NK-92 treated with Interleukin-12 subunit alpha and Interleukin-12 subunit beta, amount 100 ng/mL, for 24 hours (cell line): ENCODE results near the gene NPAS2.

Experiments
- DNase-seq: peaks from one replicate; lab custom pipeline; 2025; lab: John Stamatoyannopoulos, UW

NPAS2 gene

DNA sequence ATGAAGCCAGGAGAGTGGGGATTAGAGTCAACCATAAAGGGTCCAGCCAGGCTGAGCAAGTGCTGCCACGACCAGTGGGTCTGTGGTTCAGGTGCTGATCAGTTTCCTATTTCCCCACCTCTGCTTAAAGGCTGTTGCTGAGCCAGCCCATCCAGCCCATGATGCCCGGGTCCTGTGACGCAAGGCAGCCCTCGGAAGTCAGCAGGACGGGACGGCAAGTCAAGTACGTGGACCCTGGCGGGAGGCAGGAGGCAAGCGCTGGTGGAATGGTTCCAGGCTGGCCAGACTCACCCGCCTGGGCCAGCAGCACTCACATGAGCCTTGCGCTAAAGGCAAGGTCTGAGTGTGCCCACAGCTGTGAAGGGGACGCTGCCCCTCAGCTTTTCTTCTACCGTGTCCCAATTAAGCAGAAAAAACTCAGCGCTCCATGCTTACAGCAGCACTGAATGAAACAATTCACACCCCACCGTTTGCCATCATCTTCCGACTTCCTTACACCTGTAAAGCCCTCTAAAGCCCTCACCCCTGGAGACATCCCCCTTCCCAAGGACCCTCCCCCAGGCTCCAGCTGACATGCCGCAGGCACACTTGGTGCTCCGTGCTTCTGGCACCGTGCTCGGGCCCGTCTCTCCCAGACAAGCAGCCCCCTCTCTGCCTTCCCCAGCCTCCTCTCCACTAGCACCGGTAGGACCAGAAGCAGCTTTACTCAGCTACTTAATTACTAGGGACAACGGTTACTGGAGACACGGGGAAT, 170.9 kb downstream of the NPAS2 start:
- no peak for DNase-seq

GRCh38 chr2:100991404-100991773, 171.4 kb downstream of the NPAS2 start:
- no peak for DNase-seq

GRCh38 chr2:100992262-100992661, 172.3 kb downstream of the NPAS2 start:
- no peak for DNase-seq

GRCh38 chr2:100993294-100993693, 173.4 kb downstream of the NPAS2 start:
- no peak for DNase-seq

GRCh38 chr2:100995309-100996075, 175.6 kb downstream of the NPAS2 start:
- DNase-seq, result no peak

DNA sequence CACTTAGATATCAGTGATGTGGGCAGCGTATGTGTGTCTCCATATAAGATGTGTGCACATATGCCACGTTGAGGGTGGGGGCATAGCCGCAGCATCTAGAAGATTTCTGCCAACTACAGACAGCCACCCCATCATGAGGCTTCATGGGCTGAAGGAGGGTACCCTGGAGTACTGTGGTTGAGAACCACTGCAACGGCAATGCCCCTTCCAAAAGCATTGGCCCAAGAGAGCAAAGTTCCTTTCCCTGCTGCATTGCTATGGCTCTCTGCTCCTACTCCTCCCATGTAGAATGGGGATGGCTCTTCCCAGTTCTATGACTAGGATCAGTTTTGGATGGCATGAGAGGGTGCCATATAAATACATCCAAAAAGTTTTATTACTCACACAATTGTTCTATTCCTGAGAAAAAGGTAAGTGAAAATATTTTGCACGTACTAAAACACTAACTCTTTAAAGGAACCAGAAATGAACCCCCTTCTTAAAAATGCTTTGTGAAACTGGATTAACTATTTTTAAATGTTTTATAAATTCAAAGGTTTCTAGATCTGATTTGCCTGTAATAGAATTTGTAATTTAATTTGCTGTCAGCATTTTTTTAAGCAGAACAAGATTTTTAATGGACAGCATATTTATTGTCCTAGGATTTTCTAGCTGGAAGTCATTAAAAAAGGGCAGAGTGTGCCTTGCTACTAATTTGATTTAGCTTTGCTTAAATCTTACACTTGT, 177.7 kb downstream of the NPAS2 start:
- no peak for DNase-seq

DNA sequence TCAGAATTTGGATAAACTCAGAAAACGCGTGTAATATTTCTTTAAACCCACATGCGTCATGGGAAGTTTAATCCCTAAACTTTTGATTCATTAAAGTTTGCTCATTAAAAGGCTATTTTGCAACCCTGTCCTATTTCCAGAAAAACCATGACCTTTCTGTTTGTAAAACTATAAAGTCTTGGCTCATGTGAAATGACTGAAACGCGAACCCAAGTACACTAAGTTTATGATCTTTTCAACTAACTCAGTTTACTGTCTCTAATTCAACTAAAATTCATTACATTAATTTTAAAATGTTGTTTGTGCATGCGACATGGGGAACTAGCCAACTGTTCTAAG, 178.3 kb downstream of the NPAS2 start:
- no peak for DNase-seq

GRCh38 chr2:100999995-101000394, 180.1 kb downstream of the NPAS2 start:
- no peak for DNase-seq

- peak; percentile 95 for DNase-seq
These were observed 182.0 kb downstream of the NPAS2 start, which contains the start of gene RPL31 for GRCh38 chr2:101001691-101002561. RPL31 (plus strand) TSS chr2:101002289; CDS start chr2:101002702, 413 bp downstream.

DNA sequence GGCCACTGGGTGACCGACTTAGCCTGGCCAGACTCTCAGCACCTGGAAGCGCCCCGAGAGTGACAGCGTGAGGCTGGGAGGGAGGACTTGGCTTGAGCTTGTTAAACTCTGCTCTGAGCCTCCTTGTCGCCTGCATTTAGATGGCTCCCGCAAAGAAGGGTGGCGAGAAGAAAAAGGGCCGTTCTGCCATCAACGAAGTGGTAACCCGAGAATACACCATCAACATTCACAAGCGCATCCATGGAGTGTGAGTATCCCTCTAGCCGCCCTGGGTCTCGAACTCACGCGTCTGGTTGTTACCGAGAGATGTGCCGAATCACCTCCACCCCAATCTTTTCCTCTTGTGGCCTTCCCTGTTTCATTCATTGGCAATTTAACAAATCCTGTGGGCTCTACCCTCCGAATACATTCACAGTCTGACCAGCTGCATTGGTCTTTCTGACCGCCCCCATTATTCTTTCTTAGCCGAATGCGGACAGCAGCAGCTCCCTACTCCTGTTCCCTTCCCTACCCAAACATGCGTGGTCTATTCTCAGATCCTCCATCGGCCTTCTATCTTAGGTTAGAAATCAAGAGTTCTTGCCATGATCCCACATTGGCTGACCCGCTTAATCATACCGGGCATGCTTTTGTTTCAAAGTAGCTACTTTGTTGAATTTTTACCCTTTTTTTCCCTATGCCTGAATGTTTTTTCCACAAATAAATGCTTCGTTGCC, 182.8 kb downstream of the NPAS2 start:
- DNase-seq, result no peak

DNA sequence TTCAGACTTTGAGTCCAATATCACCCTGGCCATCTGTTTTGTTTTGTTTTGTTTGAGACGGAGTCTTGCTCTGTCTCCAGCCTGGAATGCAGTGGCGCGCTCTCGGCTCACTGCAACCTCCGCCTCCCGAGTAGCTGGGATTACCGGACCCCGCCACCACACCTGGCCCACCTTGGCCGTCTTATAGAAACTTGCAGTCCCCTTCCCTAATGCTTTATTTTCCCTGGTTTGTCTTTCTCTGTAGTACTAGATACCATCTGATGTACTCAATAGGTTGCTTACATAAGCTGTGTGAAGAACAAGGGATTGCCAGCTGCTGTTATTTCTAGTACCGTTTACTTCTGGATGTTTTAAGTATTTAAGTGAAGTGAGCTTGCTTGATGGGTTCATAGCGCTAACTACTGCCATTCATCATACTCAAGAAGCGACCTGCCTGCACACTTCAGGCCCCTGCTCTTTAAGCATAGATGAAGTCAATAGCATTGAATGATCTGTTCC, 183.4 kb downstream of the NPAS2 start:
- no peak for DNase-seq

DNA sequence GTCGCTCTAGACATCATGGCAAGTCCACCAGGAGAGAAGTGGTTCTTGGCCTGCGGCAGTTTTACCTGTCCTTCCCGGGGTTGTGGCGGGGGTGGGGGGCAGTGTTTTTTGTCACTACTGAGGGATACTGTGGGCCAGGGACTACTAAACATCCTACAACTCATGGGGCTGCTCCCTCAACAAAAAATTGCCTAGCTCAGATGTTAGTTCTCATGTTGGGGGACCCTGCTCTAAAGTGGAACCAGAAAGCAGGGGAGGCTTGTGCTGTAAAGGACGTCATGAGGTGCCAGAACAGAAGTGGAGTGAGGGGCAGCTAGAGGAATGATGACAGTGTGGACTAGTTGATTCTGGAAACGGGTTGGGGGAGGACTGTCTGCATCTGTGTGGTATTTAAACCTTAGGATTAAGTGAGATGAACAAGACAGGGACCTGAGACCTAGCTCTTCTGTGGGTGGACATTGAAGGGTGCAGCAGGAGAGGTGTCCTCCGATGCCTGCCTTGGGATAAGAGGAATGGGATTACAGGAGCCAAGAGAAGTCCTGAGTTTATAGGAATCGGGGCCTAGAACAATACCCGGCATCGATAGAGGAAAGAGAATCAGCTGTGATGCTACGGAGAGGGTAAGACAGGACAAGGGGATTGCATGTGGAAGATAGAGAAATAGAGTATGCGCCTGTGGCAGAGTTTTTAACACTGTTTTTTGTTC, 184.8 kb downstream of the NPAS2 start:
- no peak for DNase-seq

DNA sequence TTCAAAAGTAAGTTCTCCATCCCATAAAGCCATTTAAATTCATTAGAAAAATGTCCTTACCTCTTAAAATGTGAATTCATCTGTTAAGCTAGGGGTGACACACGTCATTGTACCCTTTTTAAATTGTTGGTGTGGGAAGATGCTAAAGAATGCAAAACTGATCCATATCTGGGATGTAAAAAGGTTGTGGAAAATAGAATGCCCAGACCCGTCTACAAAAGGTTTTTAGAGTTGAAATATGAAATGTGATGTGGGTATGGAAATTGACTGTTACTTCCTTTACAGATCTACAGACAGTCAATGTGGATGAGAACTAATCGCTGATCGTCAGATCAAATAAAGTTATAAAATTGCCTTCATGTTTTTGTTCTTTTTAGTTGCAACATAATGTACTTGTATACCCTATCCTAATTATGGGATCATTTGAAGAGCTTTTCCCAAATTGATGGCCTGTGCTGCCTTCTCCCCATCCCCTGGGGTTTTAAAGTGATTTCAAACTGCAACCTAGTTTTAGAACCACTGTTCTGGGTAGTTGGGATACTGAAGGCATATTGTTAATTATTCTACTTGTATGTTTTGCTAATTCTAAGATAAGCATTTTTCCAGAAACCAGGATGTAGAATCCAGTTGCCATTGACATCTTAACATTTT, 186.3 kb downstream of the NPAS2 start:
- DNase-seq, result no peak

GRCh38 chr2:101007415-101008345, 187.7 kb downstream of the NPAS2 start:
- no peak for DNase-seq

GRCh38 chr2:101011152-101011551, 191.2 kb downstream of the NPAS2 start:
- DNase-seq, result no peak

DNA sequence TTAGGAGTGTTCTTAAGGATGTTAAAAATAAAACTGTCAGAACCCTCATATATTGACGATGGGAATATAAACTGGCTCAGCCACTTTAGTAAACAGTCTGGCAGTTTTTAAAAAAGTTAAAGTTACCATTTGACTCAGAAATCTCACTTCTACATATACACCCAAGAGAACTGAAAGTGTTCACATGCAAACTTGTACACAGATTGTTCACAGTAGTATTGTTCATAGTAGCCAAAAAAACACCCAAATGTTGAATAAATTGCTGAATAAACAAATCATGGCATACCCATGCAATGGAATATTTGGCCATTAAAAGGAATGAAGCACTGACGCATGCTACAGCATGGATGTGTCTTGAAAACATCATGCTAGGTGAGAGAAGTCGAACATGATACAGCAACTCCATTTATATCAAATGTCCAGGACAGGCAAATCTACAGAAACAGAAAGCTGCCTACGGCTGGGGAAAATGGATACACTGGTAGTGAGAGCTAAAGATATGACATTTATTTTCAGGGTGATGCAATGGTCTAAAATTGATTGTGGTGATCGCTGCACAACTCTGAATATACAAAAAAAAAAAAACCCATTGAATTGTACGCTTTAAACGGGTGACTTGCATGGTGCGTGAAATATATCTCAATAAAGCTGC, 192.2 kb downstream of the NPAS2 start:
- DNase-seq, result no peak

- DNase-seq, result no peak
These were observed 192.8 kb downstream of the NPAS2 start for GRCh38 chr2:101012706-101013181.

GRCh38 chr2:101014264-101014857, 194.4 kb downstream of the NPAS2 start:
- DNase-seq, result no peak
